Hepatocyte (in vitro differentiated cells): ENCODE data around the gene GMDS. TPM values are rescaled to one million over a fixed set of nuclear protein-coding genes. Genes with fewer than 3 reads are reported as not detected.

Source experiments
- DNase-seq: peaks from one replicate; pipeline ENCODE4 v3.0.0-alpha.2; 2016; ENCODE audit warnings: low spot score
- H2AFZ ChIP-seq: fragments of 200-600 bp; sonication (generic); 2 replicates; pipeline ENCODE4 v1.6.0; 2016; ENCODE audit warnings: antibody characterized with exemption, mild to moderate bottlenecking
- H3K27ac ChIP-seq: fragments of 200-600 bp; sonication (generic); 2 replicates; pipeline ENCODE4 v1.5.1; 2016; ENCODE audit warnings: mild to moderate bottlenecking
- H3K27me3 ChIP-seq: fragments of 200-600 bp; sonication (generic); 2 replicates; pipeline ENCODE4 v1.6.1; 2016
- H3K36me3 ChIP-seq: fragments of 200-600 bp; sonication (generic); replicated peaks from 2 replicates; pipeline ENCODE4 v1.5.1; 2016; ENCODE audit warnings: low read depth; ENCODE audit not compliant: insufficient read depth
- H3K4me1 ChIP-seq: fragments of 200-600 bp; sonication (generic); 2 replicates; pipeline ENCODE4 v1.5.1; 2016; ENCODE audit warnings: mild to moderate bottlenecking, moderate library complexity; ENCODE audit not compliant: insufficient read depth
- H3K4me2 ChIP-seq: fragments of 200-600 bp; sonication (generic); 2 replicates; pipeline ENCODE4 v1.6.0; 2016
- H3K4me3 ChIP-seq: fragments of 200-600 bp; sonication (generic); 2 replicates; pipeline ENCODE4 v1.5.1; 2016; ENCODE audit warnings: mild to moderate bottlenecking
- H3K79me2 ChIP-seq: fragments of 200-600 bp; sonication (generic); 2 replicates; pipeline ENCODE4 v1.6.0; 2017; ENCODE audit warnings: mild to moderate bottlenecking
- H3K9me2 ChIP-seq: fragments of 200-600 bp; sonication (generic); replicated peaks from 2 replicates; pipeline ENCODE4 v1.6.0; 2017; ENCODE audit warnings: mild to moderate bottlenecking; ENCODE audit not compliant: insufficient read depth
- H3K9me3 ChIP-seq: fragments of 200-600 bp; sonication (generic); 2 replicates; pipeline ENCODE4 v1.5.1; 2016; ENCODE audit warnings: low read depth, mild to moderate bottlenecking
- H4K20me1 ChIP-seq: fragments of 200-600 bp; sonication (generic); 2 replicates; pipeline ENCODE4 v1.6.0; 2016; ENCODE audit warnings: mild to moderate bottlenecking; ENCODE audit not compliant: insufficient read depth, poor library complexity, severe bottlenecking
- CTCF ChIP-seq: fragments of 200-600 bp; sonication (generic); IDR thresholded peaks from 2 replicates; pipeline ENCODE4 v1.5.1; 2016; ENCODE audit warnings: antibody characterized with exemption, mild to moderate bottlenecking; ENCODE audit not compliant: poor library complexity
- EZH2 ChIP-seq: fragments of 200-600 bp; sonication (generic); IDR thresholded peaks from 2 replicates; pipeline ENCODE4 v1.6.1; 2016; ENCODE audit warnings: antibody characterized with exemption, mild to moderate bottlenecking, borderline replicate concordance
- EZH2phosphoT487 ChIP-seq: fragments of 200-600 bp; sonication (generic); IDR thresholded peaks from one replicate; pipeline ENCODE4 v1.6.1; 2018; ENCODE audit warnings: antibody characterized with exemption, mild to moderate bottlenecking, low read depth, moderate library complexity; ENCODE audit not compliant: unreplicated experiment, severe bottlenecking
- WGBS: methylation state at CpG from one replicate; pipeline ENCODE4 v1.1.6; 2016; ENCODE audit warnings: low lambda C conversion rate; ENCODE audit errors: missing lambda C conversion rate; 5-methylcytosine and 5-hydroxymethylcytosine counted together
- polyA plus RNA-seq: library from polyadenylated mRNA; unstranded; fragments of >200 nt; fragmentation: Nextera tagmentation; extraction: Ambion mirVana; gene quantifications from 2 replicates; pipeline ENCODE4 v1.2.1, GENCODE V29; 2016
- total RNA-seq: library from RNA; depleted of rRNA; stranded (reverse); fragments of >200 nt; gene quantifications from 2 replicates; pipeline ENCODE4 v1.2.3, GENCODE V29; 2014

GMDS gene
- total and polyA plus RNA-seq, 2 experiments from 2014 or later, result 20.7 to 32.6 TPM

- no peaks in the 10 kb centered on the region for H3K27me3 ChIP-seq
- 91% methylated on average over 13 of the region's 13 CpGs for WGBS
- TF ChIP-seq CTCF (no peak), EZH2phosphoT487 (no peak), EZH2 (no peak)
- H3K27ac ChIP-seq, result no peak overlapping the region
- no peaks in the 10 kb centered on the region for H3K36me3 ChIP-seq
- DNase-seq, result no peak
- no peak overlapping the region for H3K4me3 ChIP-seq
- no peaks in the 10 kb centered on the region for H3K9me2 ChIP-seq
- H3K79me2 ChIP-seq, result peaks cover 9% of the 10 kb centered on the region
- no peak overlapping the region for H2AFZ ChIP-seq
- no peaks in the 10 kb centered on the region for H3K4me1 ChIP-seq
- H4K20me1 ChIP-seq, result no peaks in the 10 kb centered on the region
- no peaks in the 10 kb centered on the region for H3K9me3 ChIP-seq
- no peak overlapping the region for H3K4me2 ChIP-seq
Observed at GRCh38 chr6:2216794-2217383, 28.5 kb downstream of the GMDS start.

GRCh38 chr6:2215342-2215741 is 30.1 kb downstream of the GMDS start:
- H2AFZ ChIP-seq, result no peak overlapping the region
- H3K9me3 ChIP-seq, result no peaks in the 10 kb centered on the region
- TF ChIP-seq CTCF (no peak), EZH2 (no peak), EZH2phosphoT487 (no peak)
- no peak for DNase-seq
- 71% methylated on average over 3 of the region's 3 CpGs for WGBS
- peaks cover 2% of the 10 kb centered on the region for H3K79me2 ChIP-seq
- H3K4me2 ChIP-seq, result no peak overlapping the region
- H3K4me3 ChIP-seq, result no peak overlapping the region
- H3K36me3 ChIP-seq, result no peaks in the 10 kb centered on the region
- no peaks in the 10 kb centered on the region for H4K20me1 ChIP-seq
- no peaks in the 10 kb centered on the region for H3K27me3 ChIP-seq
- H3K9me2 ChIP-seq, result no peaks in the 10 kb centered on the region
- H3K4me1 ChIP-seq, result no peaks in the 10 kb centered on the region
- H3K27ac ChIP-seq, result no peak overlapping the region

GRCh38 chr6:2213086-2213485 is 32.3 kb downstream of the GMDS start:
- Histone ChIP-seq H3K4me1 (no peaks in the 10 kb centered on the region), H4K20me1 (no peaks in the 10 kb centered on the region), H3K4me3 (no peak overlapping the region), H3K4me2 (no peak overlapping the region), H3K27ac (no peak overlapping the region), H3K36me3 (no peaks in the 10 kb centered on the region), H2AFZ (no peak overlapping the region), H3K9me3 (no peaks in the 10 kb centered on the region), H3K27me3 (no peaks in the 10 kb centered on the region), H3K9me2 (no peaks in the 10 kb centered on the region), H3K79me2 (peaks cover 2% of the 10 kb centered on the region)
- DNase-seq, result no peak
- WGBS, result 80% methylated on average over 2 of the region's 2 CpGs
- TF ChIP-seq EZH2, result no peak
- TF ChIP-seq CTCF, result no peak
- no peak for TF ChIP-seq EZH2phosphoT487
